Adipocyte (in vitro differentiated cells): ENCODE results near the gene THYN1.

Source experiments
- DNase-seq: peaks from one replicate; pipeline ENCODE4 v3.0.0-alpha.2; 2015; ENCODE audit warnings: low read depth
- H3K27me3 ChIP-seq: replicated peaks from 2 replicates; pipeline ENCODE4 v1.7.0; 2013; ENCODE audit warnings: mild to moderate bottlenecking, low read length, moderate library complexity; ENCODE audit not compliant: control insufficient read depth, insufficient read depth
- H3K36me3 ChIP-seq: 2 replicates; pipeline ENCODE4 v1.7.0; 2013; ENCODE audit warnings: low read length, mild to moderate bottlenecking, moderate library complexity; ENCODE audit not compliant: control insufficient read depth, insufficient read depth, severe bottlenecking
- H3K4me1 ChIP-seq: 2 replicates; pipeline ENCODE4 v1.7.0; 2013; ENCODE audit warnings: mild to moderate bottlenecking, low read length, moderate library complexity; ENCODE audit not compliant: control insufficient read depth, insufficient read depth
- H3K4me3 ChIP-seq: 2 replicates; pipeline ENCODE4 v1.7.0; 2013; ENCODE audit warnings: mild to moderate bottlenecking, low read length, moderate library complexity
- H3K9ac ChIP-seq: 2 replicates; pipeline ENCODE4 v1.7.0; 2013; ENCODE audit warnings: mild to moderate bottlenecking, low read length, moderate library complexity
- H3K9me3 ChIP-seq: 2 replicates; pipeline ENCODE4 v1.7.0; 2013; ENCODE audit warnings: mild to moderate bottlenecking, low read length, moderate library complexity; ENCODE audit not compliant: control insufficient read depth

THYN1 gene

GRCh38 chr11:134272381-134273316, 19.5 kb upstream of the THYN1 start:
- H3K9me3 ChIP-seq, result no peaks in the 10 kb centered on the region
- peaks cover 80% of the 10 kb centered on the region for H3K27me3 ChIP-seq
- peak; percentile 55 for DNase-seq
- no peaks in the 10 kb centered on the region for H3K4me1 ChIP-seq
- H3K36me3 ChIP-seq, result no peaks in the 10 kb centered on the region
- no peak overlapping the region for H3K9ac ChIP-seq
- H3K4me3 ChIP-seq, result no peak overlapping the region

GRCh38 chr11:134271978-134272377, 18.8 kb upstream of the THYN1 start:
- no peaks in the 10 kb centered on the region for H3K9me3 ChIP-seq
- no peak overlapping the region for H3K4me3 ChIP-seq
- no peak for DNase-seq
- peaks cover 5% of the 10 kb centered on the region for H3K4me1 ChIP-seq
- H3K9ac ChIP-seq, result no peak overlapping the region
- H3K36me3 ChIP-seq, result no peaks in the 10 kb centered on the region
- H3K27me3 ChIP-seq, result peaks cover 74% of the 10 kb centered on the region

- H3K27me3 ChIP-seq, result peaks cover 62% of the 10 kb centered on the region
- H3K9me3 ChIP-seq, result no peaks in the 10 kb centered on the region
- H3K4me3 ChIP-seq, result no peak overlapping the region
Observed at GRCh38 chr11:134270250-134270714, 17.1 kb upstream of the THYN1 start.

GRCh38 chr11:134267966-134268365, 14.8 kb upstream of the THYN1 start:
- DNase-seq, result no peak
- peaks cover 13% of the 10 kb centered on the region for H3K4me1 ChIP-seq
- no peak overlapping the region for H3K9ac ChIP-seq
- peaks cover 16% of the 10 kb centered on the region for H3K36me3 ChIP-seq
- H3K4me3 ChIP-seq, result no peak overlapping the region
- H3K9me3 ChIP-seq, result no peaks in the 10 kb centered on the region
- H3K27me3 ChIP-seq, result peaks cover 39% of the 10 kb centered on the region

More at GRCh38 chr11:134270250-134270714, 17.1 kb upstream of the THYN1 start:
- H3K4me1 ChIP-seq, result peaks cover 13% of the 10 kb centered on the region
- no peak overlapping the region for H3K9ac ChIP-seq
- peaks cover 1% of the 10 kb centered on the region for H3K36me3 ChIP-seq
- DNase-seq, result no peak

GRCh38 chr11:134267461-134267860, 14.3 kb upstream of the THYN1 start:
- Histone ChIP-seq H3K9me3 (no peaks in the 10 kb centered on the region), H3K4me3 (no peak overlapping the region), H3K9ac (no peak overlapping the region), H3K36me3 (peaks cover 21% of the 10 kb centered on the region), H3K4me1 (peaks cover 13% of the 10 kb centered on the region), H3K27me3 (peaks cover 34% of the 10 kb centered on the region)
- no peak for DNase-seq

GRCh38 chr11:134266841-134267251, 13.7 kb upstream of the THYN1 start:
- Histone ChIP-seq H3K4me3 (peak overlapping the region; percentile 11), H3K9me3 (no peaks in the 10 kb centered on the region), H3K4me1 (peaks cover 13% of the 10 kb centered on the region), H3K36me3 (peaks cover 27% of the 10 kb centered on the region), H3K9ac (no peak overlapping the region), H3K27me3 (peaks cover 28% of the 10 kb centered on the region)
- DNase-seq, result peak; percentile 82

- DNase-seq, result no peak
- Histone ChIP-seq H3K36me3 (peaks cover 31% of the 10 kb centered on the region), H3K9ac (no peak overlapping the region), H3K4me3 (peak overlapping the region; percentile 11), H3K9me3 (no peaks in the 10 kb centered on the region), H3K27me3 (peaks cover 24% of the 10 kb centered on the region), H3K4me1 (peaks cover 13% of the 10 kb centered on the region)
Observed at GRCh38 chr11:134266440-134266839, 13.3 kb upstream of the THYN1 start.

- Histone ChIP-seq H3K9me3 (no peaks in the 10 kb centered on the region), H3K36me3 (peaks cover 44% of the 10 kb centered on the region), H3K4me3 (no peak overlapping the region), H3K27me3 (peaks cover 15% of the 10 kb centered on the region), H3K9ac (no peak overlapping the region), H3K4me1 (peaks cover 13% of the 10 kb centered on the region)
- DNase-seq, result no peak
Observed at GRCh38 chr11:134264966-134265764, 12.0 kb upstream of the THYN1 start.

- H3K27me3 ChIP-seq, result no peaks in the 10 kb centered on the region
- H3K4me3 ChIP-seq, result no peak overlapping the region
- peaks cover 7% of the 10 kb centered on the region for H3K4me1 ChIP-seq
- peak; percentile 25 for DNase-seq
- H3K36me3 ChIP-seq, result peaks cover 69% of the 10 kb centered on the region
- no peaks in the 10 kb centered on the region for H3K9me3 ChIP-seq
- H3K9ac ChIP-seq, result no peak overlapping the region
Observed at GRCh38 chr11:134261626-134262488, 8.7 kb upstream of the THYN1 start.

GRCh38 chr11:134260983-134261382, 7.8 kb upstream of the THYN1 start:
- H3K4me1 ChIP-seq, result peaks cover 5% of the 10 kb centered on the region
- DNase-seq, result no peak
- no peaks in the 10 kb centered on the region for H3K9me3 ChIP-seq
- H3K27me3 ChIP-seq, result no peaks in the 10 kb centered on the region
- no peak overlapping the region for H3K4me3 ChIP-seq
- H3K9ac ChIP-seq, result no peak overlapping the region
- H3K36me3 ChIP-seq, result peaks cover 70% of the 10 kb centered on the region
